ENCODE measurements around the gene CCDC78. TPM values are rescaled to one million over a fixed set of nuclear protein-coding genes. Genes with fewer than 3 reads are reported as not detected.

CCDC78 gene
- total RNA-seq, 1 experiment from 2014 or later = 22.9 TPM

DNA sequence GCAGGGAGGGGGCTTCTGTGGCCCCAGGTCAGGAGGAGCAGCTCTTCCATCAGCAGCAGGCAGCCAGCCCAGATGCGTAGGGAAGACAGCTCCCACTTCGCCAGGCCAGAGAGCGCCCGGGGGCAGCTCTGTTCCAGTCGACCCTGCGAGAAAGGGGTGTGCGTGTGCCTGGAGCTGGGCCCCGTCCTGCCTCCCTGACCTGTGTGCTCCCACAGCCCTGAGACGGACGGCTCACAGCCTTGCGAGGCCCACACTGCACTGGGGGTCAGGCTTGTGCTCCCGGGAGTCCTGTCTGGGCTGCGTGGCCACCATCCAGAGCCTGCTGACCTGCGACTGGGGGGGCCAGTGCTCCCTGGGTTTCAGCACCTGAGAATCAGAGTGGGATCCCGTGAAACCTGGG, 33.8 kb upstream of the CCDC78 start:
- Histone ChIP-seq H3K9me2 (ENCODE audit: insufficient read depth) (no peaks in the 10 kb centered on the region), H3K27ac (ENCODE audit: low read depth, low read length) (peak overlapping the region; percentile 97), H3K36me3 (ENCODE audit: control insufficient read depth in 1 of 2, insufficient read depth in 2 of 2, low read length in 2 of 2) (no peaks in the 10 kb centered on the region; a peak in 2 of 4 replicates), H4K20me1 (ENCODE audit: insufficient read depth) (no peaks in the 10 kb centered on the region), H3K27me3 (ENCODE audit: insufficient read depth, low read length) (no peaks in the 10 kb centered on the region), H2AFZ (ENCODE audit: low read depth, low read length, poor library complexity, severe bottlenecking) (no peak overlapping the region), H3K4me1 (ENCODE audit: control insufficient read depth in 1 of 2, insufficient read depth in 2 of 2, low read length in 2 of 2) (peaks cover 34 to 47% of the 10 kb centered on the region in 2 experiments), H3K9me3 (ENCODE audit: control insufficient read depth in 1 of 2, insufficient read depth in 1 of 2, low read depth in 1 of 2, low read length in 2 of 2) (peaks cover 0 to 7% of the 10 kb centered on the region in 2 experiments; a peak in 1 of 4 replicates), H3K4me3 (replicated peaks in 1 of 2; ENCODE audit: low read depth in 1 of 2, low read length in 2 of 2) (peak overlapping the region; percentile 78 to 95; a peak in 3 of 4 replicates), H3K9ac (ENCODE audit: low read length) (peak overlapping the region; percentile 95), H3K4me2 (ENCODE audit: low read length) (peak overlapping the region; percentile 99), H3K79me2 (ENCODE audit: insufficient read depth, low read length) (peaks cover 26% of the 10 kb centered on the region)
- intact Hi-C loops (cut with micrococcal nuclease) = no loop called here
- ChIA-PET POLR2A (interaction anchor here (1.2 to 1.8 kb wide), 2 partner anchors 33 to 43 kb away, joined by 3 to 12 read pairs; partner anchors contain the start of genes CCDC78 and HAGHL), CTCF (interaction anchor here (1.0 to 2.9 kb wide), 4 partner anchors 11 to 40 kb away, joined by 3 to 11 read pairs (median 7); partner anchors contain the start of gene ANTKMT), RAD21 (ENCODE audit: low non-redundant PET in 1 of 2, low total read pairs in 2 of 2, uncharacterized antibody in 2 of 2, unreplicated experiment in 2 of 2) (interaction anchor here (1.2 kb wide), 2 partner anchors 11 to 19 kb away, joined by 4 to 5 read pairs; partner anchors contain the start of gene CIAO3 (in 1 of the 2))
- BruUV-seq (replicated peaks) = no TSS peak
- TF ChIP-seq, protein P1, sequence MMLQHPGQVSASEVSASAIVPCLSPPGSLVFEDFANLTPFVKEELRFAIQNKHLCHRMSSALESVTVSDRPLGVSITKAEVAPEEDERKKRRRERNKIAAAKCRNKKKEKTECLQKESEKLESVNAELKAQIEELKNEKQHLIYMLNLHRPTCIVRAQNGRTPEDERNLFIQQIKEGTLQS (IDR thresholded peaks at IDR 0.05) = no peak
- DNase-seq (ENCODE audit: low read depth, low spot score) = no peak
- ATAC-seq = no peak

DNA sequence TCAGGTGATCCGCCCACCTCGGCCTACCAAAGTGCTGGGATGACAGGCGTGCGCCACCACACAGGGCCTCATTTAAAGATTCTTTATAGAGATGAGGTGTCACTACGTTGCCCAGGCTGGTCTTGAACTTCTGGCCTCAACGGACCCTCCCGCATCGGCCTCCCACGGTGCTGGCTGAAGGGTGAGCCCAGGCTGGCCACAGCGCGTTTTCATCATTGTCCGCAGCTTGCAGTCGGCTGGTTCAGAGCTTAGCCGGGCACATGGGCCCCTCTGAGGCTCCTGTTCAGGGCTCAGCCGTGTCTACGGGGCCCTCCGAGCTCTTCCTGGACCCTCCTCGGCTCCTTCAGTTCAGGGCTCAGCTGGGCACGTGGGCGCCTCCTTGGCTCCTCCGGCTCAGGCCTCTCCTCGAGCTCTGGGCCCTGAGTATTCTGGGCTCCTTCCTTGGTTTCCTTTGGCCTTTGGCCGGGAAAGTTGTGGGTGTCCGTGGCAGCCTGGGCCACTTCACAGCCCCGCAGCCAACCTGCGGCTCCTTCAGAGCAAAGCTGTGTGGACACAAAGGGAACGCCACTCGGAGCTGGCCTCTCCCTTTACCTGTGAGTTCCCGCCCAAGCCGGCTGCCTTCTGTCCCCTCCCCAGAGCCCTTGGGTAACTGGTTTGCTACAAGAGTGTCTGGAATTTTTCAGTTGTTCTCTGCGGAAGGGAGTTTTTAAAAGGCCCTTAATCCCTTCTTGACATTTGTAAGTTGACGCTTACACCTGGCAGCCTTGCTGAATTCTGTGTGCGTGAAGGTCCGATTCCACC, 33.1 kb upstream of the CCDC78 start:
- H3K4me1 ChIP-seq (ENCODE audit: control insufficient read depth in 1 of 2, insufficient read depth in 2 of 2, low read length in 2 of 2) = peaks cover 40 to 55% of the 10 kb centered on the region in 2 experiments
- TF ChIP-seq EGR1 (IDR thresholded peaks at IDR 0.05; ENCODE audit: low read depth) (no peak), ZNF274 (IDR thresholded peaks at IDR 0.05; ENCODE audit: low read depth, low read length) (no peak), EZH2 (IDR thresholded peaks at IDR 0.05) (no peak), ELF1 (IDR thresholded peaks at IDR 0.05; ENCODE audit: borderline replicate concordance, low read depth) (no peak), POLR2A (IDR thresholded peaks at IDR 0.05; ENCODE audit: borderline replicate concordance, extremely low read depth, insufficient read depth, insufficient read length) (no peak), RAD21 (IDR thresholded peaks at IDR 0.05; ENCODE audit: low read depth) (no peak), POLR2AphosphoS5 (IDR thresholded peaks at IDR 0.05; ENCODE audit: low read depth, low read length) (no peak), SP1 (IDR thresholded peaks at IDR 0.05; ENCODE audit: low read depth) (no peak), JUND (IDR thresholded peaks at IDR 0.05) (no peak), FOSL1 (IDR thresholded peaks at IDR 0.05; ENCODE audit: low read depth) (no peak)
- TF ChIP-seq, protein P2, sequence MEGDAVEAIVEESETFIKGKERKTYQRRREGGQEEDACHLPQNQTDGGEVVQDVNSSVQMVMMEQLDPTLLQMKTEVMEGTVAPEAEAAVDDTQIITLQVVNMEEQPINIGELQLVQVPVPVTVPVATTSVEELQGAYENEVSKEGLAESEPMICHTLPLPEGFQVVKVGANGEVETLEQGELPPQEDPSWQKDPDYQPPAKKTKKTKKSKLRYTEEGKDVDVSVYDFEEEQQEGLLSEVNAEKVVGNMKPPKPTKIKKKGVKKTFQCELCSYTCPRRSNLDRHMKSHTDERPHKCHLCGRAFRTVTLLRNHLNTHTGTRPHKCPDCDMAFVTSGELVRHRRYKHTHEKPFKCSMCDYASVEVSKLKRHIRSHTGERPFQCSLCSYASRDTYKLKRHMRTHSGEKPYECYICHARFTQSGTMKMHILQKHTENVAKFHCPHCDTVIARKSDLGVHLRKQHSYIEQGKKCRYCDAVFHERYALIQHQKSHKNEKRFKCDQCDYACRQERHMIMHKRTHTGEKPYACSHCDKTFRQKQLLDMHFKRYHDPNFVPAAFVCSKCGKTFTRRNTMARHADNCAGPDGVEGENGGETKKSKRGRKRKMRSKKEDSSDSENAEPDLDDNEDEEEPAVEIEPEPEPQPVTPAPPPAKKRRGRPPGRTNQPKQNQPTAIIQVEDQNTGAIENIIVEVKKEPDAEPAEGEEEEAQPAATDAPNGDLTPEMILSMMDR (IDR thresholded peaks at IDR 0.05 in 2 of 3, conservative IDR thresholded peaks at IDR 0.05 in 1 of 3; ENCODE audit: borderline replicate concordance in 1 of 3, insufficient read depth in 1 of 3, low read depth in 2 of 3, low read length in 2 of 3) = no peak
- TF ChIP-seq, protein P3, sequence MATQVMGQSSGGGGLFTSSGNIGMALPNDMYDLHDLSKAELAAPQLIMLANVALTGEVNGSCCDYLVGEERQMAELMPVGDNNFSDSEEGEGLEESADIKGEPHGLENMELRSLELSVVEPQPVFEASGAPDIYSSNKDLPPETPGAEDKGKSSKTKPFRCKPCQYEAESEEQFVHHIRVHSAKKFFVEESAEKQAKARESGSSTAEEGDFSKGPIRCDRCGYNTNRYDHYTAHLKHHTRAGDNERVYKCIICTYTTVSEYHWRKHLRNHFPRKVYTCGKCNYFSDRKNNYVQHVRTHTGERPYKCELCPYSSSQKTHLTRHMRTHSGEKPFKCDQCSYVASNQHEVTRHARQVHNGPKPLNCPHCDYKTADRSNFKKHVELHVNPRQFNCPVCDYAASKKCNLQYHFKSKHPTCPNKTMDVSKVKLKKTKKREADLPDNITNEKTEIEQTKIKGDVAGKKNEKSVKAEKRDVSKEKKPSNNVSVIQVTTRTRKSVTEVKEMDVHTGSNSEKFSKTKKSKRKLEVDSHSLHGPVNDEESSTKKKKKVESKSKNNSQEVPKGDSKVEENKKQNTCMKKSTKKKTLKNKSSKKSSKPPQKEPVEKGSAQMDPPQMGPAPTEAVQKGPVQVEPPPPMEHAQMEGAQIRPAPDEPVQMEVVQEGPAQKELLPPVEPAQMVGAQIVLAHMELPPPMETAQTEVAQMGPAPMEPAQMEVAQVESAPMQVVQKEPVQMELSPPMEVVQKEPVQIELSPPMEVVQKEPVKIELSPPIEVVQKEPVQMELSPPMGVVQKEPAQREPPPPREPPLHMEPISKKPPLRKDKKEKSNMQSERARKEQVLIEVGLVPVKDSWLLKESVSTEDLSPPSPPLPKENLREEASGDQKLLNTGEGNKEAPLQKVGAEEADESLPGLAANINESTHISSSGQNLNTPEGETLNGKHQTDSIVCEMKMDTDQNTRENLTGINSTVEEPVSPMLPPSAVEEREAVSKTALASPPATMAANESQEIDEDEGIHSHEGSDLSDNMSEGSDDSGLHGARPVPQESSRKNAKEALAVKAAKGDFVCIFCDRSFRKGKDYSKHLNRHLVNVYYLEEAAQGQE (IDR thresholded peaks at IDR 0.05; ENCODE audit: low read depth) = no peak

More for the DNA sequence above, 33.1 kb upstream of the CCDC78 start:
- peak overlapping the region; percentile 97 for H3K27ac ChIP-seq (ENCODE audit: low read depth, low read length)
- H3K36me3 ChIP-seq (ENCODE audit: control insufficient read depth in 1 of 2, insufficient read depth in 2 of 2, low read length in 2 of 2) = no peaks in the 10 kb centered on the region; a peak in 1 of 4 replicates
- no peaks in the 10 kb centered on the region for H3K9me2 ChIP-seq (ENCODE audit: insufficient read depth)
- ChIA-PET CTCF (interaction anchor here (2.9 kb wide), 1 partner anchor 39 kb away, joined by 11 read pairs; the partner anchor contains the start of gene ANTKMT), RAD21 (ENCODE audit: low non-redundant PET in 1 of 2, low total read pairs in 2 of 2, uncharacterized antibody in 2 of 2, unreplicated experiment in 2 of 2) (no interaction called here), POLR2A (interaction anchor here (0.7 kb wide), 2 partner anchors 33 to 58 kb away, joined by 3 to 4 read pairs; partner anchors contain the start of gene CCDC78)
- peaks cover 26% of the 10 kb centered on the region for H3K79me2 ChIP-seq (ENCODE audit: insufficient read depth, low read length)
- H3K4me2 ChIP-seq (ENCODE audit: low read length) = peak overlapping the region; percentile 99
- no peak overlapping the region for H3K4me3 ChIP-seq (replicated peaks in 1 of 2; ENCODE audit: low read depth in 1 of 2, low read length in 2 of 2)
- no peaks in the 10 kb centered on the region for H3K27me3 ChIP-seq (ENCODE audit: insufficient read depth, low read length)
- intact Hi-C loops (cut with micrococcal nuclease) = no loop called here
- no peak overlapping the region for H2AFZ ChIP-seq (ENCODE audit: low read depth, low read length, poor library complexity, severe bottlenecking)
- TSS peak; percentile 66 for BruUV-seq (replicated peaks)
- H3K9ac ChIP-seq (ENCODE audit: low read length) = peak overlapping the region; percentile 95; the same call in 1 of the 2 replicates
- DNase-seq (ENCODE audit: low read depth, low spot score) (no peak), ATAC-seq (no peak)
- H4K20me1 ChIP-seq (ENCODE audit: insufficient read depth) = no peaks in the 10 kb centered on the region
- H3K9me3 ChIP-seq (ENCODE audit: control insufficient read depth in 1 of 2, insufficient read depth in 1 of 2, low read depth in 1 of 2, low read length in 2 of 2) = peaks cover 0 to 7% of the 10 kb centered on the region in 2 experiments; a peak in 1 of 4 replicates

Data from HCT116 (cell line).